Measurements from ENCODE around the gene OR56B1.

- TF ChIP-seq GATA2 (IDR thresholded peaks at IDR 0.05; ENCODE audit: low read depth, low read length) (no peak), GATA3 (IDR thresholded peaks at IDR 0.05; ENCODE audit: low read depth, low read length) (no peak)
Measured at GRCh38 chr11:5701055-5701577, 35.1 kb upstream of the OR56B1 start.
